Glutamatergic neuron (in vitro differentiated cells): ENCODE measurements around the gene MMRN2. TPM values are rescaled to one million over a fixed set of nuclear protein-coding genes. Genes with fewer than 3 reads are reported as not detected.

Source experiments
- DNase-seq: peaks from one replicate; pipeline ENCODE4 v3.0.0; 2022
- H3K27ac Mint-ChIP-seq: one replicate; pipeline ENCODE4 v1.8.0; 2020; ENCODE audit warnings: mild to moderate bottlenecking, mixed read lengths, inconsistent platforms; ENCODE audit not compliant: unreplicated experiment
- H3K27me3 Mint-ChIP-seq: one replicate; pipeline ENCODE4 v1.8.0; 2020; ENCODE audit warnings: mild to moderate bottlenecking, moderate library complexity, mixed read lengths, inconsistent platforms; ENCODE audit not compliant: unreplicated experiment
- H3K36me3 Mint-ChIP-seq: one replicate; pipeline ENCODE4 v1.8.0; 2020; ENCODE audit warnings: mild to moderate bottlenecking, mixed read lengths, inconsistent platforms; ENCODE audit not compliant: unreplicated experiment
- H3K4me1 Mint-ChIP-seq: one replicate; pipeline ENCODE4 v1.8.0; 2020; ENCODE audit warnings: mild to moderate bottlenecking, low read depth, mixed read lengths, inconsistent platforms; ENCODE audit not compliant: unreplicated experiment
- H3K4me3 Mint-ChIP-seq: one replicate; pipeline ENCODE4 v1.8.0; 2020; ENCODE audit warnings: mild to moderate bottlenecking, mixed read lengths, inconsistent platforms; ENCODE audit not compliant: unreplicated experiment
- H3K9me3 Mint-ChIP-seq: one replicate; pipeline ENCODE4 v1.8.0; 2020; ENCODE audit warnings: mild to moderate bottlenecking, moderate library complexity, mixed read lengths, inconsistent platforms; ENCODE audit not compliant: unreplicated experiment
- total RNA-seq: library from RNA; stranded (reverse); fragmentation: NEBNext Ultra II Directional; extraction: Animal tissue kit (Norgen Biotek cat#: 25700); gene quantifications from one replicate; pipeline ENCODE4 v1.2.1, GENCODE V29; 2021; ENCODE audit not compliant: unreplicated experiment
- TF ChIP-seq, protein P1 (sequence below): fragments of 200-600 bp; sonication (generic); IDR thresholded peaks from one replicate; pipeline ENCODE4 v1.5.0; 2021; ENCODE audit not compliant: partially characterized antibody, unreplicated experiment

Gene MMRN2
- total RNA-seq, 1 donor from 2014 or later = 5.4 TPM

DNA sequence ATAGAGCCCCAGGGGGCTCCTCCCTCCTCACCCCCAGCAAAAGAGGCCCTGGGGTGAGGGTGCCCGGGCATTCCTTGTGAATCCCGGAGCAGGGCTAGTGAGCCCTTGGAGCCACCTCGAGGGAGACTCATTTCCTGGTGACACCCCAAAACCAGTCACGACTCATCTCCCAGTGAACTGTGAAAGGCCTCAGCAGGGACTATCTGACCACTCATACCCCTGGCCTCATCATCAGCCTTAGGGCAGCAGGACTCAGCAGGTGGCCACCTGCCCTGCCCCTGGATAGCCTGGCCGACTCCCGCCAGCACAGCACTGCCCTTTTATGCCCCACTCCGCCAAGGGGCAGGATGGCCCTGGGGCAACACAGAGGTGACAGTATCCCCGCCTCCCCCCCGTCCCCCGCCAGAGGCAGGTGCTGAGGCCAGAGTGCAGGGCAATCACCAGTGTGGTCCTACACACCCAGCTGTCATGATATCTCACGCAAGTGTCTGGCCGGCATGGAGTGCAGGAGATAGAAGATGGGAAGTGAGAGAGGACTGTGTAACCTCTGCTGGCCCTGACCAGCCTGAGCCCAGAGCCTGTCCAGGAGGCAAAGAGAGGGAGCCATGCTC lies 4.2 kb upstream of the MMRN2 start:
- no peak for DNase-seq
- peaks cover 26% of the 10 kb centered on the region for H3K4me1 Mint-ChIP-seq
- TF ChIP-seq, protein P1, sequence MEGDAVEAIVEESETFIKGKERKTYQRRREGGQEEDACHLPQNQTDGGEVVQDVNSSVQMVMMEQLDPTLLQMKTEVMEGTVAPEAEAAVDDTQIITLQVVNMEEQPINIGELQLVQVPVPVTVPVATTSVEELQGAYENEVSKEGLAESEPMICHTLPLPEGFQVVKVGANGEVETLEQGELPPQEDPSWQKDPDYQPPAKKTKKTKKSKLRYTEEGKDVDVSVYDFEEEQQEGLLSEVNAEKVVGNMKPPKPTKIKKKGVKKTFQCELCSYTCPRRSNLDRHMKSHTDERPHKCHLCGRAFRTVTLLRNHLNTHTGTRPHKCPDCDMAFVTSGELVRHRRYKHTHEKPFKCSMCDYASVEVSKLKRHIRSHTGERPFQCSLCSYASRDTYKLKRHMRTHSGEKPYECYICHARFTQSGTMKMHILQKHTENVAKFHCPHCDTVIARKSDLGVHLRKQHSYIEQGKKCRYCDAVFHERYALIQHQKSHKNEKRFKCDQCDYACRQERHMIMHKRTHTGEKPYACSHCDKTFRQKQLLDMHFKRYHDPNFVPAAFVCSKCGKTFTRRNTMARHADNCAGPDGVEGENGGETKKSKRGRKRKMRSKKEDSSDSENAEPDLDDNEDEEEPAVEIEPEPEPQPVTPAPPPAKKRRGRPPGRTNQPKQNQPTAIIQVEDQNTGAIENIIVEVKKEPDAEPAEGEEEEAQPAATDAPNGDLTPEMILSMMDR = no peak
- peaks cover 17% of the 10 kb centered on the region for H3K27me3 Mint-ChIP-seq
- H3K4me3 Mint-ChIP-seq = no peak overlapping the region
- H3K36me3 Mint-ChIP-seq = no peaks in the 10 kb centered on the region
- H3K27ac Mint-ChIP-seq = no peak overlapping the region
- H3K9me3 Mint-ChIP-seq = peaks cover 17% of the 10 kb centered on the region

DNA sequence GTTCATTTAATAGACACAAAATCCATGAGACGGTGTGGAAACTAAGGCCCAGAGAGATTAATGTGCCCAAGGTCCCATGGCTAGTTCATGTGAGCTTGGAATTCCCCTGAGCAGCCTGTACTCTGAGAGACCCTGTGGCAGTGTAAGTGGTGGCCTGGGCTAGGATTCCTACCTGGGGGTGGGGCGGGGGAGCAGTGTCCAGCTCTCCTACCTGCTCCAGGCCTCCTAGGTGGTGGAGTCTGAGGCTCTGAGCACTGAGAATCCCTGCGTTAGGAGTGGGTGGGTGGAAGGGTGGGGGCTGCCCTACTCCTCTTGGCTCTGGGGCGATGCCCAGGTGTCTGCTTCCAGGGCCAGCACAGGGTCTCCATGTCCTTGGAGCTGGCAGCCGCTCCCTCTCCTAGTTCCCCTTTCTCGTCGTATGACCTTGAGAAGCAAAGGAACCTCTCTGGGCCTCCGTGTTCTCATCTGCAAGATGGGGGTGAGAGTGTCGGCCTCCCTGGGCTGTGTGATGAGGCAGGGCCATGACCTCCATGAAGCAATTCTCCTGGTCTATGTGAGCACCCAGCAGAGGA lies 3.5 kb upstream of the MMRN2 start:
- Mint-ChIP-seq H3K27me3 (peaks cover 13% of the 10 kb centered on the region), H3K4me3 (peak overlapping the region; percentile 89), H3K4me1 (peaks cover 23% of the 10 kb centered on the region), H3K9me3 (peaks cover 14% of the 10 kb centered on the region), H3K36me3 (no peaks in the 10 kb centered on the region), H3K27ac (peak overlapping the region; percentile 96)
- no peak for DNase-seq
- TF ChIP-seq, protein P1 = no peak

DNA sequence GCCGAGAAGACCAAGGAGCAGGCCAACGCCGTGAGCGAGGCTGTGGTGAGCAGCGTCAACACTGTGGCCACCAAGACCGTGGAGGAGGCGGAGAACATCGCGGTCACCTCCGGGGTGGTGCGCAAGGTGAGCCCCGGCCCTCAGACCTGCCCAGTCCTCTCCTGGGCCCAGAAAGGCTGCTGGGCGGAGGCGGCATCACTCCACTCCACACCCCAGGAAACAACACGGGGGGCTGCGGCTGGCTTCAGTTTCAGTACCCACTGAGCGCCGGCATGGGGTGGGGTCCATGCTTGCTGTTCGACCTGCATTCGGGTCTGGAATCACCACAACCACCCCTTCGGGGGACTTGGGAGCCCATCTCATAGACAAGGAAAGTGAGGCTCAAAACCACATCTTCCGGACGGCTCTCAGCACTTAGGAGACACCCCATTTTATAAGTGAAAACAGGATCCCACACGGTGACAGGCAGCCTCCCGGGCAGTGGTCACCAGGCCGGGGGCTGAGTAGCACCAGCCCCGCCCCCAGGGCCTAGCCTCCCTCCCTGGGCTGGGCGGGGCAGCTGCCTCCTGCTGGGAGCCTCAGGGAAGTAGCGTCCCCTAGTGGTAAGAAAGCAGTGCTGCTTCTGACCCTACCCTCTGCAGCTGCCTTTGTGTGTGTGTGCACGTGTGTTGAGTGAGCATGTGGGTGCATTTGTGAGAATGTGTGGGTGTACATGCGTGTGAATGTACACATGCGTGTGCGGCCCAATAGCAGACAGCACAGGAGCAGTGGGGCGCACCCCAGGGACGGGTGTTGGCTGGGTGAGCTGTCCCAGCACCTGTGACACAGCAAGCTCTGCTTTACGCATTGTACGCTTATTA lies 2.8 kb upstream of the MMRN2 start:
- H3K27me3 Mint-ChIP-seq = peaks cover 13% of the 10 kb centered on the region
- TF ChIP-seq, protein P1 = peak; percentile 99
- peaks cover 18% of the 10 kb centered on the region for H3K4me1 Mint-ChIP-seq
- DNase-seq = peak; percentile 77
- no peaks in the 10 kb centered on the region for H3K36me3 Mint-ChIP-seq
- peak overlapping the region; percentile 96 for H3K27ac Mint-ChIP-seq
- H3K4me3 Mint-ChIP-seq = peak overlapping the region; percentile 89
- peaks cover 13% of the 10 kb centered on the region for H3K9me3 Mint-ChIP-seq

DNA sequence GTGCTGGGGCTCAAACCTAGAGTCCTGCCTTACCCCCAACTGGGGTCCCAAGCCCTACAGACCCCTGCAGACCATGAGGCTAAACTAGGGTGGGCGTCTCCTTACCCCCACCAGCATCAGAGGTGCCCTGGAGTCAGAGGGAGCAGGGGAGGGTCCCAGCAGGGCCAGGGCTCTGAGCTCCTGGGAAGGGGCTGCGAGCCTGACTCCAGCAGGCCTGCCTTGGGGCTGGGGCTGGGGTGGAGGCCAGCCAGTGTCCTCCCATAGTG lies 2.3 kb upstream of the MMRN2 start:
- no peak for DNase-seq
- no peaks in the 10 kb centered on the region for H3K36me3 Mint-ChIP-seq
- no peak overlapping the region for H3K27ac Mint-ChIP-seq
- H3K9me3 Mint-ChIP-seq = peaks cover 13% of the 10 kb centered on the region
- peaks cover 13% of the 10 kb centered on the region for H3K27me3 Mint-ChIP-seq
- TF ChIP-seq, protein P1 = no peak
- H3K4me3 Mint-ChIP-seq = peak overlapping the region; percentile 30
- H3K4me1 Mint-ChIP-seq = peaks cover 18% of the 10 kb centered on the region
